ENCODE measurements around the gene STAB2. TPM values are rescaled to one million over a fixed set of nuclear protein-coding genes. Genes with fewer than 3 reads are reported as not detected.

The STAB2 gene
- total and polyA plus RNA-seq, 2 of the 8 experiments (the other 6 are each of a cell fraction or from before 2014, with no cell fraction given), result not detected

- TF ChIP-seq CHD2 (IDR thresholded peaks at IDR 0.05; ENCODE audit: low read length) (no peak), HDAC6 (IDR thresholded peaks at IDR 0.05; ENCODE audit: low read depth, low read length) (no peak), ZNF274 (IDR thresholded peaks at IDR 0.05; ENCODE audit: borderline replicate concordance, extremely low read depth, low read length) (no peak), E2F6 (IDR thresholded peaks at IDR 0.05) (no peak)
Observed at GRCh38 chr12:103673487-103673886, 86.4 kb downstream of the STAB2 start (continued).
